BLaER1 (cell line): ENCODE data around the gene TTYH2.
A peak's percentile ranks its signal among the peaks of the same experiment; 100 is the strongest.

Experiments
- H3K27ac ChIP-seq: shearing (Covaris generic); formaldehyde crosslinking; 2 replicates; pipeline ENCODE4 v1.8.1; 2022
- H3K27me3 ChIP-seq: shearing (Covaris generic); formaldehyde crosslinking; 2 replicates; pipeline ENCODE4 v1.8.1; 2022
- H3K36me3 ChIP-seq: shearing (Covaris generic); formaldehyde crosslinking; 2 replicates; pipeline ENCODE4 v1.8.1; 2022
- H3K4me1 ChIP-seq: shearing (Covaris generic); formaldehyde crosslinking; 2 replicates; pipeline ENCODE4 v1.8.1; 2022
- H3K4me2 ChIP-seq: shearing (Covaris generic); formaldehyde crosslinking; 2 replicates; pipeline ENCODE4 v1.8.1; 2022
- H3K4me3 ChIP-seq: shearing (Covaris generic); formaldehyde crosslinking; 2 replicates; pipeline ENCODE4 v1.8.1; 2022
- H3K9ac ChIP-seq: shearing (Covaris generic); formaldehyde crosslinking; 2 replicates; pipeline ENCODE4 v1.8.1; 2022
- H3K9me3 ChIP-seq: shearing (Covaris generic); formaldehyde crosslinking; 2 replicates; pipeline ENCODE4 v1.8.1; 2022
- H4K20me1 ChIP-seq: shearing (Covaris generic); formaldehyde crosslinking; 2 replicates; pipeline ENCODE4 v1.8.1; 2022
- Cebpa-rat ChIP-seq: shearing (Covaris generic); IDR thresholded peaks from 2 replicates; pipeline ENCODE4 v1.8.1; 2022

Gene TTYH2

DNA sequence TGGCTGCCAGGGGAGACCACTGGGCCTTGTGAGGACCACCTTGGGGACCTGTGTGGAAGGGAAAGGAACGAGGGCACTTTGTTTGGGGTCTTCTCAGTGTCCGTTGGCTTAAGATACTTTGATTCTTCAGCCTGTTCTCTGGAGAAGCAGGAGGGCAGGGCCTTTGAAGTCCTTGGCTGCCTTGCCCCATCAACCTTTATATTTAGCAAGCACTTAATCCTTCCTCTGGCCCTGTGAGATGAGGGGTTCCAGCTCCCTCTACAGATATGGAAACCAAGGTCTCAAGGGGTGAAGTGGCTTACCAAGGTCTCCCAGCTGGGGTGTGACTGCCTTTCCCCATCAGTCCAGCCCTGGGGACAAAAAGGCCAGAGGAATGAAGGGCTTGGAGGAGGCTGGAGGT lies 28.5 kb downstream of the TTYH2 start:
- Histone ChIP-seq H4K20me1 (no peaks in the 10 kb centered on the region), H3K27ac (0 out of 2 replicates have a peak overlapping the region, but pooled peaks have one; percentile 33), H3K36me3 (peaks cover 28% of the 10 kb centered on the region; the same call in 1 of the 2 replicates), H3K4me3 (no peak overlapping the region), H3K9ac (no peak overlapping the region), H3K9me3 (peaks cover 8% of the 10 kb centered on the region; the same call in 1 of the 2 replicates), H3K4me2 (peak overlapping the region; percentile 67), H3K4me1 (peaks cover 22% of the 10 kb centered on the region), H3K27me3 (no peaks in the 10 kb centered on the region)
- no peak for TF ChIP-seq Cebpa-rat

DNA sequence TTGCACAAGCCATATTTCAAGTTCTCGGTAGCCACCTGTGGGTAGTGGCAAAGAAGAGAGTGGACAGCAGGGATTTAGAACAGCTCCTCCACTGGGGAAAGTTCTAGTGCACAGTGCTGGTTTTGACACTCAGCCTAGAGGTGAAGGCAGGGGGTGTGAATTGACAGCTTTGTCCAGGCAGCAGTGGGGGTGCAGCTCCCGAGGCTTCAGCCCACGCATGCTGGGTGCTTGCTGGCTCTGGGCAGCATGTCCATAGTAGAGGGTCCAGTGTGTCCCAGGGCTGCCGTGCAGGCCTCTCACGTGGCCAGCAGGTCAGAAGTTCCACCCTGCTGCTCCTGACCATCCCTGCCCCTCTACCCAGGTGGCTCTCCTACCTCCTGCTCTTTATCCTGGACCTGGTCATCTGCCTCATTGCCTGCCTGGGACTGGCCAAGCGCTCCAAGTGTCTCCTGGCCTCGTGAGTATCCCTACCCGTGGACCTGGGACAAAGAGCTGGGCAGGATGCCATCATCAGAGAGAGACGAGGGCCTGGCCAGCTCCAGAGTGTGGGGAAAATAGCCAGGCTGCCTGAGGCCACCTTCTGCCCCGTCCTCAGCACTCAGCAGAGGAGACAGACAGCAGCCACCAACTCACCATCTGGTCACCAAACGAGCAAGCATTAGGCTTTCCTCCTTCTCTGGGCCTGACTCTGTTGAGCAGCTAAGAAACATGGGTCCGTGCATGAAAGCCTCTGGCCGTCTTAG lies 29.8 kb downstream of the TTYH2 start:
- Histone ChIP-seq H3K4me3 (no peak overlapping the region), H3K9ac (no peak overlapping the region), H3K27ac (no peak overlapping the region), H3K4me2 (no peak overlapping the region), H3K27me3 (no peaks in the 10 kb centered on the region), H4K20me1 (no peaks in the 10 kb centered on the region), H3K9me3 (peaks cover 11% of the 10 kb centered on the region; the same call in 1 of the 2 replicates), H3K36me3 (peaks cover 24% of the 10 kb centered on the region; the same call in 1 of the 2 replicates), H3K4me1 (peaks cover 22% of the 10 kb centered on the region)
- no peak for TF ChIP-seq Cebpa-rat

DNA sequence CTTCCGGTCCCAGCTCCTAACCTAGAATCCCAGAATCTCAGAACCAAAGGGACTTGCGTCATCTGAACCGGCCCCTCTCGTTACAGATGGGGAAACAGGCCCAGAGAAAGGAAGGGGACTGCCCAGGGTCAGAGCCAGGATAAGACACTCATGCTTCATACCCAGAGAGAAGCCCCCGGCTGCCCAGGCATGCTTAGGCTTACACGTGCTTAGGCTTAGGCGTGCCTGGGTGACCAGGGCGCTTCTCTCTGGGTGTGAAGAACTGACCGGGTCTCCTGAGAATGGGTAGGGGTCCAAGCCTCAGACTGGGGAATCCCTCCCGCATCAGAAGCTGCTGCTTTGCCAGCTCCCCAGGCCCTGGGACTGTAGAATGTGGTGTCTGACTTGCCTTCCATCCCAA lies 30.8 kb downstream of the TTYH2 start:
- TF ChIP-seq Cebpa-rat: no peak
- Histone ChIP-seq H3K4me3 (no peak overlapping the region), H4K20me1 (no peaks in the 10 kb centered on the region), H3K27me3 (no peaks in the 10 kb centered on the region), H3K27ac (no peak overlapping the region), H3K36me3 (peaks cover 22% of the 10 kb centered on the region; the same call in 1 of the 2 replicates), H3K9ac (no peak overlapping the region), H3K4me2 (no peak overlapping the region), H3K9me3 (peaks cover 11% of the 10 kb centered on the region; the same call in 1 of the 2 replicates), H3K4me1 (peaks cover 27% of the 10 kb centered on the region)

DNA sequence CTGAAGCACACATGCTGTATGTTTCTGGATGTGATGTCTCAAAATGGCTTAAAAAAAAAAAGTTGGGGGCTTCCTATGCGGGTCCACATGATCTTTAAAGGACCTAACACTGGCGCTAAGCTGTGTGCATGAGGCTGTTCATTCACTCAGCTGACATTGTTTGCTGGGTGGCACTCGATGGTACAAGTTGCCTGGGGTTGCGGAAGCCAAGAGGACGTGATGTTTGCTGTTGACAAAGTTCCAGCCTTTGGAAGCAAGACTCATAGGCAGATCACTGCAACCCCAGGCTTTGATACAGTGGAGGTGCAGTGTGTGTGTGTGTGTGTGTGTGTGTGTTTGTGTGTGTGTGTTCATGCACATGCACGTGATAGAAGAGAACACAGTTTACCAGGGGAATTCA lies 31.2 kb downstream of the TTYH2 start:
- H4K20me1 ChIP-seq: no peaks in the 10 kb centered on the region
- no peak for TF ChIP-seq Cebpa-rat
- no peak overlapping the region for H3K4me2 ChIP-seq
- peaks cover 11% of the 10 kb centered on the region; the same call in 1 of the 2 replicates for H3K9me3 ChIP-seq
- no peaks in the 10 kb centered on the region for H3K27me3 ChIP-seq
- H3K27ac ChIP-seq: no peak overlapping the region
- H3K9ac ChIP-seq: no peak overlapping the region
- H3K36me3 ChIP-seq: peaks cover 22% of the 10 kb centered on the region; the same call in 1 of the 2 replicates
- H3K4me1 ChIP-seq: peaks cover 32% of the 10 kb centered on the region
- H3K4me3 ChIP-seq: no peak overlapping the region

DNA sequence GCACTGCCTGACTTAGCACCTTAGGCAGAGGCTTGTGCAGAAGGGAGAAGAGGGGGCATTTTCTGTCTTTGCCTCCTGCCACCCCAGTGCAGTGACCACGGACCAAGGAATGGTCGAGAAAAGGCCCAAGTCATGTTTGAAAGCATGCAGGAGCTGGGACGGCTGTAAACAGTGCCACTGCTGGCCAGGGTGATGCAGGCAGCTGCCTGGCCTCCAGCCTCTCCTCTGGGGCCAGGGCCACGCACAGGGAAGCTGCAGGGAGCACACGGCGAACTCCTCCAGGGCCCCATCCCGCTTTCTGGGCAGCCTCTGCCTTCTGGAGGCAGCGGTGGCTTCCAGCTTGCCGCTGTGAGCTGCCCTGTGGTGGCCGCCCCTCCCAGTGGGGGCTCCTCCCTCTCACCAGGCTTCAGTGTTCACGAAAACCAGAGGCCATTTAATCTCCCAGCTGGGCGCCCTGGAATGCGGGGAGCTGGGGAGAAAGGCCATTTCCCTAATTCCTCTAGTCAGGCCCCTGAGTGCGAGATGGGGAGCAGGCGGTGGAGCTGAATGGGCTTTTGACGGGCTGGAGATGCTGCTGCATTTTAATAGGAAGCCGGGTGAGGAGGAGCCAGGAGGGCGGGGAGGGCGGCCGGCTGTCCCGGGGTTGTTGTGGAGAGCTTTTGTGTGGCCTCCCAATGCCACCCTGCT lies 31.9 kb downstream of the TTYH2 start:
- H3K4me3 ChIP-seq: no peak overlapping the region
- no peak overlapping the region for H3K9ac ChIP-seq
- no peak overlapping the region for H3K27ac ChIP-seq
- no peak for TF ChIP-seq Cebpa-rat
- H3K4me1 ChIP-seq: peaks cover 37% of the 10 kb centered on the region
- H3K4me2 ChIP-seq: no peak overlapping the region
- H3K9me3 ChIP-seq: peaks cover 11% of the 10 kb centered on the region; the same call in 1 of the 2 replicates
- peaks cover 22% of the 10 kb centered on the region; the same call in 1 of the 2 replicates for H3K36me3 ChIP-seq
- H4K20me1 ChIP-seq: no peaks in the 10 kb centered on the region
- no peaks in the 10 kb centered on the region for H3K27me3 ChIP-seq

DNA sequence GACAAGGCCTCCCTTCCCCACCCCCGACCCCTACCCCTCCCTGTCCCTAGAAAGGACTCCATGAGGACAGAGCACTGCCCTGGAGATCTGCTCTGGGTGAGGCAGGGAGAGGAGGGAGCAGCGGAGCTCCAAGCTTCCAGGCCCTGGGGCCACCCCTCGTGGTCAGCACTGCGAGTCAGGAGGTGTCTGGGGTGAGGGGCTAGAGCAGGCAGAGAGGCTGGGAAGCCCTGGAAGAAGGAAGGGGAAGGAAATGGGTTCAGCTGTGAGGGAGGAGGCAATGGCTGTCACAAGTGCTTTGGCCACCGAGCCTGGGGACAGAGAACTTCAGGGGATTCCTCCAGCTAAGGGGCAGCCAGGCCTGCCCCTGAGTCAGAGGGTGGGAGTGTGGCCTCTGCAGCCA lies 32.5 kb downstream of the TTYH2 start:
- Histone ChIP-seq H4K20me1 (no peaks in the 10 kb centered on the region), H3K9ac (no peak overlapping the region), H3K4me2 (no peak overlapping the region), H3K27ac (no peak overlapping the region), H3K27me3 (no peaks in the 10 kb centered on the region), H3K36me3 (peaks cover 22% of the 10 kb centered on the region; the same call in 1 of the 2 replicates), H3K9me3 (peaks cover 11% of the 10 kb centered on the region; the same call in 1 of the 2 replicates), H3K4me3 (no peak overlapping the region), H3K4me1 (peaks cover 37% of the 10 kb centered on the region)
- no peak for TF ChIP-seq Cebpa-rat

DNA sequence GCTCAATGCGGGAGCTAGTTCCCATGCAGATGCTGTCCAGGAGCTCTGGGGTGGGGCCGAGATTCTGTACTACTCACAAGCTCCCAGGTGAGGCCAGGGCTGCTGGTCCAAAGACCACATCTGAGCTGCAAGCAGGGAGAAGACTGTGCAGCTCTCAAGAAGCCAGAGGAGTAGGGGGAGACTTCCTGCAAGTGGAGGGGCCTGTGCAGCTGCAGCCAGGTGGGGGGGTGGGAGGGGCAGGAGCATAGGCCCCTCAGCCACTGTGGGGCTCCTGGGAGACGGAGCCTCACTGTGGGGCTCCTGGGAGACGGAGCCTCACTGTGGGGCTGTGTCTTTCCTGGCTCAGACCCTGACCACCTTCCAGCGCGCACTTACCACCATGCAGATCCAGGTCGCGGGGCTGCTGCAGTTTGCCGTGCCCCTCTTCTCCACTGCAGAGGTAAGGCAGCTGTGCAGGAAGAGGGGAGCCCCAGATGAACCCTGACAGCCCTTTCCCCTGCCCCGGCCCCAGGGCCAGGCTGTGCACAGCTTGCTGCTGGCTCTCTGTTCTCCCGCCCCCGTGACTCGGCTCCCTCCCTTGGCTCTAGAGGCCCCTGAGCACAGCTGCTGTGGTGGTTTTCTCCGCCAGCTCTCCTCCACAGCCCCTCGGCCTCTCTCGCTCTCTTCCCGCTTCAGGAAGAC lies 36.4 kb downstream of the TTYH2 start:
- Histone ChIP-seq H3K27ac (peak overlapping the region; percentile 31; the same call in 1 of the 2 replicates), H3K9me3 (peaks cover 11% of the 10 kb centered on the region; the same call in 1 of the 2 replicates), H3K36me3 (peaks cover 33% of the 10 kb centered on the region; the same call in 1 of the 2 replicates), H3K27me3 (no peaks in the 10 kb centered on the region), H3K9ac (no peak overlapping the region), H3K4me1 (peaks cover 29% of the 10 kb centered on the region), H4K20me1 (no peaks in the 10 kb centered on the region), H3K4me2 (peak overlapping the region; percentile 69), H3K4me3 (no peak overlapping the region)
- TF ChIP-seq Cebpa-rat: no peak

DNA sequence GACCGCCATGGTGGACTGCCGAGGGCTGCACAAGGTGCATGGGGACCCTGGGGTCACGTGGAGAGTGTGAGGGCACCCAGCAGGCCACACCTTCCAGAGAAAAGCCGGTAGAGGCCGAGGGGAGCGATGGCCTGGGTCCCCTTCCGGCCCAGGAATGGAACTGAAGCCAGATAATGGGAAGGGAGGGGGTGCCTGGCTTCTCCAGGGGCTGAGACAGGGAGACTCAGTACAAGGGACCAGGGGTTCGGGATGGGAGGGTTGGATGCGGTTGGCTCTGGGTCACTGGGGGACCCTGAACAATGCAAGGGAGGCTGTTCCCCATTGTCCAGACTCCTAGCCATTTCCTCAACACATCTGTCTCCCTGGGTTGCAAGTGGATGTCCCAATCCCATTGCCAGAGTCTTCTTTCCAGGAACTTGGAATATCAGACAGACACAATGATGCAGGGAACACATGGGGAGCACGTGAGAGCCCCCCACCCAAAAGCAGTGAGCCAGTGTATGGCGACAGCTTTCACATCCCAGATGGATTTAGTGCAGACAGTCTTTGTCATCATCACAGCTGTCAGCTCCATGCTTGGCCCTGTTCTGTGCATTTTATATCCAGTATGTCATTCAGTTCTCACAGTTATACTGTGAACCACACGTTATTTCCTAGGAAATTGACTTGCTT lies 37.1 kb downstream of the TTYH2 start:
- no peaks in the 10 kb centered on the region for H3K27me3 ChIP-seq
- peak overlapping the region; percentile 69 for H3K4me2 ChIP-seq
- H3K4me3 ChIP-seq: no peak overlapping the region
- no peaks in the 10 kb centered on the region for H4K20me1 ChIP-seq
- peaks cover 29% of the 10 kb centered on the region for H3K4me1 ChIP-seq
- peaks cover 33% of the 10 kb centered on the region; the same call in 1 of the 2 replicates for H3K36me3 ChIP-seq
- peaks cover 11% of the 10 kb centered on the region; the same call in 1 of the 2 replicates for H3K9me3 ChIP-seq
- H3K27ac ChIP-seq: peak overlapping the region; percentile 31; the same call in 1 of the 2 replicates
- no peak overlapping the region for H3K9ac ChIP-seq
- no peak for TF ChIP-seq Cebpa-rat

DNA sequence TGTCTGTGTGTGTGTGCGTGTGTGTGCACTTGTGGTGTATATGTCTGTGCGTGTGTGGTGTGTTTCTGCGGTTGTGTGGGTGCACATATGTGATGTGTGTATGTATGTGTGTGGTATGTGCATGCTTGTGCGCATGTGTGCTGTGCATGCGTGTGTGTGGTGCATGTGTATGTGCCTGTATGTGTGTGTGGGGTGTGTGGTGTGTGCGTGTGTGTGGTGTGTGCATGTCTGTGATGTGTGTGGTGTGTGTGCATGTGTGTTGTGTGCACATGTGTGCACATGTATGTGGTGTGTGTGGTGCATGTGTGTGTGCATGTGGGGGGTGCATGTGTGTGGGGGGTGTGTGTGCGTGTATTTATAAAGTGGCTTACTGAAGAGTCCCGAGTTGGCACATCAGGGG lies 37.7 kb downstream of the TTYH2 start:
- no peak overlapping the region for H3K4me2 ChIP-seq
- no peaks in the 10 kb centered on the region for H4K20me1 ChIP-seq
- H3K9me3 ChIP-seq: peaks cover 10% of the 10 kb centered on the region; the same call in 1 of the 2 replicates
- H3K4me3 ChIP-seq: no peak overlapping the region
- H3K27me3 ChIP-seq: no peaks in the 10 kb centered on the region
- no peak for TF ChIP-seq Cebpa-rat
- H3K36me3 ChIP-seq: peaks cover 37% of the 10 kb centered on the region; the same call in 1 of the 2 replicates
- H3K9ac ChIP-seq: no peak overlapping the region
- H3K4me1 ChIP-seq: peaks cover 29% of the 10 kb centered on the region
- H3K27ac ChIP-seq: no peak overlapping the region
